GM21825 (cell line): Measurements from ENCODE around the gene EIF3J.
"Not testable (repeated sequence)": the region's sequence is repeated elsewhere in the genome, so short reads cannot be mapped to it uniquely, and the experiment has no call there.

Experiments
- ATAC-seq: cut with Tn5 transposase; IDR thresholded peaks from one replicate; pipeline ENCODE4 v1.9.1; 2021; ENCODE audit warnings: mild to moderate bottlenecking, moderate library complexity; ENCODE audit not compliant: unreplicated experiment

The EIF3J gene

GRCh38 chr15:44536962-44537734 lies at the start of gene EIF3J:
TSS of gene EIF3J (plus strand) at chr15:44537147. CDS start at chr15:44537195, 48 bp downstream.
- peak; percentile 83 for ATAC-seq

- ATAC-seq, result no peak
Measured at GRCh38 chr15:44489464-44489863, 47.5 kb upstream of the EIF3J start.

GRCh38 chr15:44490622-44491021 lies 46.3 kb upstream of the EIF3J start:
- ATAC-seq, result no peak

GRCh38 chr15:44492040-44492439 lies 44.9 kb upstream of the EIF3J start:
- no peak for ATAC-seq

- ATAC-seq, result no peak
Measured at GRCh38 chr15:44492672-44493071, 44.3 kb upstream of the EIF3J start.

GRCh38 chr15:44495562-44495961 lies 41.4 kb upstream of the EIF3J start:
- no peak for ATAC-seq

GRCh38 chr15:44500555-44500954 lies 36.4 kb upstream of the EIF3J start:
- ATAC-seq, result no peak

GRCh38 chr15:44501768-44502366 lies 35.1 kb upstream of the EIF3J start:
- no peak for ATAC-seq

- no peak for ATAC-seq
Measured at GRCh38 chr15:44516436-44516835, 20.5 kb upstream of the EIF3J start.

- ATAC-seq, result no peak
Measured at GRCh38 chr15:44519537-44519936, 17.4 kb upstream of the EIF3J start.

GRCh38 chr15:44525018-44525417 lies 11.9 kb upstream of the EIF3J start:
- no peak for ATAC-seq

- ATAC-seq, result no peak
Measured at GRCh38 chr15:44527241-44527640, 9.7 kb upstream of the EIF3J start.

GRCh38 chr15:44529864-44530604 lies 6.9 kb upstream of the EIF3J start:
- no peak for ATAC-seq

GRCh38 chr15:44530653-44531052 lies 6.3 kb upstream of the EIF3J start:
- no peak for ATAC-seq

GRCh38 chr15:44532275-44532674 lies 4.7 kb upstream of the EIF3J start:
- ATAC-seq, result not testable (repeated sequence)

GRCh38 chr15:44532689-44533088 lies 4.3 kb upstream of the EIF3J start:
- ATAC-seq, result no peak

- ATAC-seq, result no peak
Measured at GRCh38 chr15:44535092-44535491, 1.9 kb upstream of the EIF3J start.

- ATAC-seq, result no peak
Measured at GRCh38 chr15:44535523-44536301, 1.2 kb upstream of the EIF3J start.

GRCh38 chr15:44536302-44536961 lies 515 bp upstream of the EIF3J start:
- ATAC-seq, result peak; percentile 54

- ATAC-seq, result no peak
Measured at GRCh38 chr15:44537735-44538240, 841 bp downstream of the EIF3J start.
